Caki2 (cell line): ENCODE data around the gene SPINK8. TPM values are rescaled to one million over a fixed set of nuclear protein-coding genes. Genes with fewer than 3 reads are reported as not detected.
"Not testable (repeated sequence)": the region's sequence is repeated elsewhere in the genome, so short reads cannot be mapped to it uniquely, and the experiment has no call there.

Experiments
- DNase-seq: peaks from one replicate; pipeline ENCODE4 v3.0.0-alpha.2; 2015; ENCODE audit warnings: low read depth
- in situ Hi-C: cut with HindIII; loops from 2 replicates; pipeline ENCODE4 v1.10.0; 2016; ENCODE audit warnings: low sequenced_read_pairs, low pct_unique_long_range_greater_than_20kb, mixed read lengths
- total RNA-seq: library from RNA; depleted of rRNA; stranded (reverse); fragments of >200 nt; shearing (Covaris generic); gene quantifications from 2 replicates; pipeline ENCODE4 v1.2.3, GENCODE V29; 2014; ENCODE audit warnings: low replicate concordance; rRNA removed

Gene SPINK8
- not detected in 2 replicates for total RNA-seq

- in situ Hi-C loops, DNase-seq: not testable (repeated sequence)
Measured at GRCh38 chr3:48333346-48334245, at the start of gene SPINK8. SPINK8 (minus strand) TSS chr3:48333661; CDS start chr3:48328341, 5,320 bp downstream.

GRCh38 chr3:48372862-48373435, 39.5 kb upstream of the SPINK8 start:
- DNase-seq = no peak
- in situ Hi-C loops = no loop called here

- DNase-seq = no peak
- in situ Hi-C loops = no loop called here
Measured at GRCh38 chr3:48372377-48372770, 38.9 kb upstream of the SPINK8 start.

GRCh38 chr3:48371651-48372376, 38.4 kb upstream of the SPINK8 start, which contains the start of gene FBXW12:
FBXW12 (plus strand) TSS chr3:48372219; CDS start chr3:48372768, 549 bp downstream.
- in situ Hi-C loops = no loop called here
- no peak for DNase-seq

GRCh38 chr3:48370333-48370713, 36.9 kb upstream of the SPINK8 start:
- in situ Hi-C loops = no loop called here
- DNase-seq = no peak

- in situ Hi-C loops = no loop called here
- DNase-seq = no peak
Measured at GRCh38 chr3:48369693-48370332, 36.4 kb upstream of the SPINK8 start.

GRCh38 chr3:48367201-48367600, 33.7 kb upstream of the SPINK8 start:
- no peak for DNase-seq
- in situ Hi-C loops = no loop called here

GRCh38 chr3:48364840-48365239, 31.4 kb upstream of the SPINK8 start:
- in situ Hi-C loops = no loop called here
- DNase-seq = no peak

GRCh38 chr3:48361928-48362327, 28.5 kb upstream of the SPINK8 start:
- no peak for DNase-seq
- in situ Hi-C loops = no loop called here

- in situ Hi-C loops = no loop called here
- no peak for DNase-seq
Measured at GRCh38 chr3:48356419-48356818, 23.0 kb upstream of the SPINK8 start.

GRCh38 chr3:48353987-48354386, 20.5 kb upstream of the SPINK8 start:
- no peak for DNase-seq
- in situ Hi-C loops = no loop called here

GRCh38 chr3:48352546-48352945, 19.1 kb upstream of the SPINK8 start:
- DNase-seq = no peak
- in situ Hi-C loops = no loop called here

- DNase-seq = no peak
- in situ Hi-C loops = no loop called here
Measured at GRCh38 chr3:48347500-48347899, 14.0 kb upstream of the SPINK8 start.

GRCh38 chr3:48345946-48346572, 12.6 kb upstream of the SPINK8 start:
- no peak for DNase-seq
- in situ Hi-C loops = no loop called here

GRCh38 chr3:48344867-48345507, 11.5 kb upstream of the SPINK8 start:
- DNase-seq = no peak
- in situ Hi-C loops = no loop called here

- DNase-seq = no peak
- in situ Hi-C loops = no loop called here
Measured at GRCh38 chr3:48343432-48343831, 10.0 kb upstream of the SPINK8 start.

- no peak for DNase-seq
- in situ Hi-C loops = no loop called here
Measured at GRCh38 chr3:48338635-48339034, 5.2 kb upstream of the SPINK8 start.

- DNase-seq, in situ Hi-C loops: not testable (repeated sequence)
Measured at GRCh38 chr3:48337536-48337935, 4.1 kb upstream of the SPINK8 start.
